ENCODE measurements around the gene SBK2.

The SBK2 gene

GRCh38 chr19:55581145-55581822 lies 44.4 kb upstream of the SBK2 start:
- no peak for DNase-seq (ENCODE audit: extremely low spot score)
- ChIA-PET CTCF (interaction anchor here (1.2 kb wide), 1 partner anchor 77 kb away, joined by 3 read pairs; no protein-coding TSS in a partner anchor), POLR2A (interaction anchor here (0.6 to 2.7 kb wide), 14 partner anchors 10 to 73 kb away, joined by 3 to 26 read pairs (median 4); partner anchors contain the start of genes FIZ1, ZNF524 and ZNF865)
- no peak for TF ChIP-seq ZNF384 (IDR thresholded peaks at IDR 0.05)
- TF ChIP-seq HDGF (IDR thresholded peaks at IDR 0.05; ENCODE audit: borderline replicate concordance): no peak
- TF ChIP-seq ELF4 (IDR thresholded peaks at IDR 0.05): no peak
- TF ChIP-seq FOXA1 (IDR thresholded peaks at IDR 0.05): no peak
- TF ChIP-seq PKNOX1 (IDR thresholded peaks at IDR 0.05): peak; percentile 39; the same call in 1 of the 2 replicates
- no peak for TF ChIP-seq SUZ12 (IDR thresholded peaks at IDR 0.05)
- no peak for TF ChIP-seq FOXK2 (IDR thresholded peaks at IDR 0.05)
- no peak for TF ChIP-seq SP1 (IDR thresholded peaks at IDR 0.05)

GRCh38 chr19:55580628-55581144 lies 43.8 kb upstream of the SBK2 start, which contains the start of gene ZNF579:
Gene ZNF579, minus strand, starts transcription at chr19:55580848. Its CDS starts 1,209 bp downstream, at chr19:55579639.
- peak; percentile 83 for DNase-seq (ENCODE audit: extremely low spot score)
- CTCF ChIA-PET: interaction anchor here (1.2 kb wide), 1 partner anchor 77 kb away, joined by 3 read pairs; no protein-coding TSS in a partner anchor
- POLR2A ChIA-PET: interaction anchor here (0.6 to 2.7 kb wide), 15 partner anchors 10 to 74 kb away, joined by 3 to 26 read pairs (median 3); partner anchors contain the start of genes FIZ1, ZNF524 and ZNF865
- TF ChIP-seq NFRKB (IDR thresholded peaks at IDR 0.05) (no peak), FOXM1 (IDR thresholded peaks at IDR 0.05; ENCODE audit: borderline replicate concordance) (peak; percentile 36; the same call in 1 of the 2 replicates)

- DNase-seq (ENCODE audit: extremely low spot score): no peak
- no peak for TF ChIP-seq FOXA1 (IDR thresholded peaks at IDR 0.05)
- no peak for TF ChIP-seq BHLHE40 (IDR thresholded peaks at IDR 0.05; ENCODE audit: borderline replicate concordance)
- no peak for TF ChIP-seq ELF4 (IDR thresholded peaks at IDR 0.05)
- TF ChIP-seq TARDBP (IDR thresholded peaks at IDR 0.05): no peak
- TF ChIP-seq L3MBTL2 (conservative IDR thresholded peaks at IDR 0.05): no peak
- TF ChIP-seq PKNOX1 (IDR thresholded peaks at IDR 0.05): no peak
- TF ChIP-seq ZNF384 (IDR thresholded peaks at IDR 0.05): no peak
- no peak for TF ChIP-seq ARNT (IDR thresholded peaks at IDR 0.05)
- TF ChIP-seq SUZ12 (IDR thresholded peaks at IDR 0.05): no peak
- no peak for TF ChIP-seq CTBP1 (IDR thresholded peaks at IDR 0.05; ENCODE audit: borderline replicate concordance)
- TF ChIP-seq HDGF (IDR thresholded peaks at IDR 0.05; ENCODE audit: borderline replicate concordance): no peak
- TF ChIP-seq FOXK2 (IDR thresholded peaks at IDR 0.05): no peak
- TF ChIP-seq FOXM1 (IDR thresholded peaks at IDR 0.05; ENCODE audit: borderline replicate concordance): no peak
- no peak for TF ChIP-seq LEF1 (IDR thresholded peaks at IDR 0.05; ENCODE audit: borderline replicate concordance)
- no peak for TF ChIP-seq SP1 (IDR thresholded peaks at IDR 0.05)
- no peak for TF ChIP-seq NFRKB (IDR thresholded peaks at IDR 0.05)
- CTCF ChIA-PET: interaction anchor here (1.2 kb wide), 1 partner anchor 76 kb away, joined by 3 read pairs; no protein-coding TSS in a partner anchor
- POLR2A ChIA-PET: interaction anchor here (0.6 to 2.7 kb wide), 11 partner anchors 9 to 74 kb away, joined by 3 to 26 read pairs (median 4); partner anchors contain the start of genes FIZ1, ZNF524 and ZNF865
Measured at GRCh38 chr19:55579766-55580621, 43.1 kb upstream of the SBK2 start.

GRCh38 chr19:55578761-55579747 lies 42.1 kb upstream of the SBK2 start:
- TF ChIP-seq FOXM1 (IDR thresholded peaks at IDR 0.05; ENCODE audit: borderline replicate concordance) (no peak), ARNT (IDR thresholded peaks at IDR 0.05) (no peak), ZNF384 (IDR thresholded peaks at IDR 0.05) (no peak), FOXK2 (IDR thresholded peaks at IDR 0.05) (no peak), SP1 (IDR thresholded peaks at IDR 0.05) (no peak), ELF4 (IDR thresholded peaks at IDR 0.05) (no peak), FOXA1 (IDR thresholded peaks at IDR 0.05) (no peak), L3MBTL2 (conservative IDR thresholded peaks at IDR 0.05) (no peak), BHLHE40 (IDR thresholded peaks at IDR 0.05; ENCODE audit: borderline replicate concordance) (no peak), CTBP1 (IDR thresholded peaks at IDR 0.05; ENCODE audit: borderline replicate concordance) (no peak), PKNOX1 (IDR thresholded peaks at IDR 0.05) (no peak), NFRKB (IDR thresholded peaks at IDR 0.05) (no peak)
- CTCF ChIA-PET: no interaction called here
- POLR2A ChIA-PET: no interaction called here
- no peak for DNase-seq (ENCODE audit: extremely low spot score)
